C4-2B (cell line): ENCODE measurements around the gene DSCAML1.

ENCODE experiments used
- ZFX ChIP-seq: fragments of 450-650 bp; IDR thresholded peaks from 2 replicates; pipeline ENCODE4 v1.6.1; 2017
- TF ChIP-seq, protein P1 (sequence below): fragments of 450-650 bp; conservative IDR thresholded peaks from 2 replicates; pipeline ENCODE4 v1.5.1; 2017; ENCODE audit warnings: mild to moderate bottlenecking

DNA sequence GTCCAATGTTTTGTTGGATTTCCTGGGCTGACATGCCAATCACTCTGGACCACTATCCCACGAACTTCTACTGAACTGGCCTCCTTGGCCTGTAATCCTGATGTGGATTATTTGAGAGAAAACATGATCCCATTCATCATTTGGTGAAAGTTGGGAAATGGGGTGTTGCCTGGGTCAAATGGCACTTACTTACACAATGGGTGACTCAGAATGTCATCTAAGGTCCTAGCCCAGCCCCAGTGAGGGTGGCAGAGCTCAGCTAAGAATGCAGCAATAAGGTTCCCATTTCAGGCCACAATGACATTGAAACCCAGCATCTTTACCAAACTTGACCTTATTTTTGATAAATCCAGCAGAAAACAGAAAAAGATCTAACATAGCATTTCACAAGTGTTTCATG lies 8.0 kb upstream of the DSCAML1 start:
- TF ChIP-seq, protein P1, sequence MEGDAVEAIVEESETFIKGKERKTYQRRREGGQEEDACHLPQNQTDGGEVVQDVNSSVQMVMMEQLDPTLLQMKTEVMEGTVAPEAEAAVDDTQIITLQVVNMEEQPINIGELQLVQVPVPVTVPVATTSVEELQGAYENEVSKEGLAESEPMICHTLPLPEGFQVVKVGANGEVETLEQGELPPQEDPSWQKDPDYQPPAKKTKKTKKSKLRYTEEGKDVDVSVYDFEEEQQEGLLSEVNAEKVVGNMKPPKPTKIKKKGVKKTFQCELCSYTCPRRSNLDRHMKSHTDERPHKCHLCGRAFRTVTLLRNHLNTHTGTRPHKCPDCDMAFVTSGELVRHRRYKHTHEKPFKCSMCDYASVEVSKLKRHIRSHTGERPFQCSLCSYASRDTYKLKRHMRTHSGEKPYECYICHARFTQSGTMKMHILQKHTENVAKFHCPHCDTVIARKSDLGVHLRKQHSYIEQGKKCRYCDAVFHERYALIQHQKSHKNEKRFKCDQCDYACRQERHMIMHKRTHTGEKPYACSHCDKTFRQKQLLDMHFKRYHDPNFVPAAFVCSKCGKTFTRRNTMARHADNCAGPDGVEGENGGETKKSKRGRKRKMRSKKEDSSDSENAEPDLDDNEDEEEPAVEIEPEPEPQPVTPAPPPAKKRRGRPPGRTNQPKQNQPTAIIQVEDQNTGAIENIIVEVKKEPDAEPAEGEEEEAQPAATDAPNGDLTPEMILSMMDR: no peak
- TF ChIP-seq ZFX: no peak
